Cardiac muscle cell (in vitro differentiated cells and primary cell): Measurements from ENCODE around the gene MAP1LC3B. TPM values are rescaled to one million over a fixed set of nuclear protein-coding genes. Genes with fewer than 3 reads are reported as not detected.
A peak's percentile ranks its signal among the peaks of the same experiment; 100 is the strongest.
"Not testable (repeated sequence)": the region's sequence is repeated elsewhere in the genome, so short reads cannot be mapped to it uniquely, and the experiment has no call there.

Experiments
- DNase-seq, 2 donors: peaks; one replicate each; pipeline versions ENCODE4 v3.0.0 to v3.0.0-alpha.2; 2010 to 2017; ENCODE audit warnings: low read depth in 1 of 2, low spot score in 1 of 2
- H3K27ac ChIP-seq: fragments of 200-600 bp; sonication (generic); 2 replicates; pipeline ENCODE4 v1.5.1; 2016
- H3K27me3 ChIP-seq: fragments of 200-600 bp; sonication (generic); 2 replicates; pipeline ENCODE4 v1.6.0; 2016; ENCODE audit warnings: control low read depth
- H3K36me3 ChIP-seq: fragments of 200-600 bp; sonication (generic); 2 replicates; pipeline ENCODE4 v1.5.1; 2016; ENCODE audit warnings: control low read depth
- H3K4me1 ChIP-seq: fragments of 200-600 bp; sonication (generic); 2 replicates; pipeline ENCODE4 v1.8.1; 2017; ENCODE audit warnings: low read depth, mild to moderate bottlenecking, mixed run types
- H3K4me3 ChIP-seq: fragments of 200-600 bp; sonication (generic); 2 replicates; pipeline ENCODE4 v1.5.1; 2016; ENCODE audit warnings: mild to moderate bottlenecking
- H3K9me3 ChIP-seq: fragments of 200-600 bp; sonication (generic); 2 replicates; pipeline ENCODE4 v1.5.1; 2017; ENCODE audit warnings: low read depth, mild to moderate bottlenecking, control low read depth
- CTCF ChIP-seq: IDR thresholded peaks from 2 replicates; pipeline ENCODE4 v1.5.1; 2012; ENCODE audit warnings: low read depth, mild to moderate bottlenecking, low read length
- polyA plus RNA-seq: library from polyadenylated mRNA; unstranded; fragments of >200 nt; fragmentation: Nextera tagmentation; extraction: Ambion mirVana; gene quantifications from 2 replicates; pipeline ENCODE4 v1.2.1, GENCODE V29; 2016
- total RNA-seq: library from RNA; depleted of rRNA; stranded (reverse); fragments of >200 nt; gene quantifications from 2 replicates; pipeline ENCODE4 v1.2.3, GENCODE V29; 2016

Gene MAP1LC3B
- total and polyA plus RNA-seq, 2 experiments from 2014 or later, result 37.7 to 164 TPM

GRCh38 chr16:87387942-87388817 lies 4.0 kb upstream of the MAP1LC3B start:
- no peak for TF ChIP-seq CTCF
- H3K4me3 ChIP-seq, result peak overlapping the region; percentile 7
- no peaks in the 10 kb centered on the region for H3K27me3 ChIP-seq
- peak overlapping the region; percentile 96 for H3K27ac ChIP-seq
- no peaks in the 10 kb centered on the region for H3K9me3 ChIP-seq
- H3K4me1 ChIP-seq, result peaks cover 9% of the 10 kb centered on the region
- H3K36me3 ChIP-seq, result no peaks in the 10 kb centered on the region
- peak; percentile 97 to 99 for DNase-seq

- no peak for TF ChIP-seq CTCF
- H3K27ac ChIP-seq, result peak overlapping the region; percentile 96
- no peaks in the 10 kb centered on the region for H3K9me3 ChIP-seq
- H3K4me3 ChIP-seq, result peak overlapping the region; percentile 7
- no peak for DNase-seq
- peaks cover 15% of the 10 kb centered on the region for H3K4me1 ChIP-seq
- no peaks in the 10 kb centered on the region for H3K36me3 ChIP-seq
- H3K27me3 ChIP-seq, result no peaks in the 10 kb centered on the region
These were observed 3.4 kb upstream of the MAP1LC3B start for GRCh38 chr16:87388818-87389134.

DNA sequence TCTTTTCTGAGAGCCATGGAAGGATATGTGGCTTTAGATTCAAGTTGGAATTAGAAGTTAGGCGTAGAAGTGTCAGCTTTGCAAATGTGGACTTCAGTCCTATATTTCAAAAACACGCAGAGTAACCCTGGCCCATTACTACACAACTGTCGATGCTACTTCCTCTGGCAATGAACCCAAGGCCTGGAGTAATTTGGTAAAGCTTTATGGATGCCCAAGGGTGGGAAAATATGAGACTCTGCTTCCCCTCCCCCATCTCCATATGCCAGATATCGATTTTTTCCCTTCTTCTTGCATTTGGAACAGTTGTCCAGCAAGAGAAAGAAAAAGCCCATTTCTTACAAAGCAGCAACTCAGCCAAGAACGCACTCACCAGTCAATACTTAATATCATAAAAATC lies 2.9 kb upstream of the MAP1LC3B start:
- Histone ChIP-seq H3K27ac (peak overlapping the region; percentile 96), H3K4me1 (peaks cover 20% of the 10 kb centered on the region), H3K27me3 (no peaks in the 10 kb centered on the region), H3K36me3 (no peaks in the 10 kb centered on the region), H3K9me3 (no peaks in the 10 kb centered on the region), H3K4me3 (no peak overlapping the region)
- DNase-seq, result no peak
- TF ChIP-seq CTCF, result no peak

DNA sequence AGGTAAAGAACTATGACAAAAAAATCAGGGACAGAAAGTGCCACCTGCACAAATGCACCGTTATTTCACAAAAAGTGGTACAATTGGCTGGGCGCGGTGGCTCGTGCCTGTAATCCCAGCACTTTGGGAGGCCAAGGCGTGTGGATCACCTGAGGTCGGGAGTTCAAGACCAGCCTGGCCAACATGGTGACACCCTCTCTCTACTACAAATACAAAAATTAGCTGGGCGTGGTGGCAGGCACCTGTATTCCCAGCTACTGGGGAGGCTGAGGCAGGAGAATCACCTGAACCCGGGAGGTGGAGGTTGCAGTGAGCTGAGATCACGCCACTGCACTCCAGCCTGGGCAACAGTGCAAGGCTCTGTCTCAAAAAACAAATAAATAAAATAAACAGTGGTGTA lies 2.2 kb upstream of the MAP1LC3B start:
- peaks cover 26% of the 10 kb centered on the region for H3K4me1 ChIP-seq
- H3K36me3 ChIP-seq, H3K9me3 ChIP-seq, DNase-seq, H3K27me3 ChIP-seq, H3K4me3 ChIP-seq, H3K27ac ChIP-seq: not testable (repeated sequence)

- Histone ChIP-seq H3K4me3 (no peak overlapping the region), H3K4me1 (peaks cover 31% of the 10 kb centered on the region), H3K27ac (peak overlapping the region; percentile 95), H3K36me3 (no peaks in the 10 kb centered on the region), H3K9me3 (no peaks in the 10 kb centered on the region), H3K27me3 (no peaks in the 10 kb centered on the region)
- no peak for TF ChIP-seq CTCF
- no peak for DNase-seq
These were observed 1.4 kb upstream of the MAP1LC3B start for GRCh38 chr16:87390641-87391323.

DNA sequence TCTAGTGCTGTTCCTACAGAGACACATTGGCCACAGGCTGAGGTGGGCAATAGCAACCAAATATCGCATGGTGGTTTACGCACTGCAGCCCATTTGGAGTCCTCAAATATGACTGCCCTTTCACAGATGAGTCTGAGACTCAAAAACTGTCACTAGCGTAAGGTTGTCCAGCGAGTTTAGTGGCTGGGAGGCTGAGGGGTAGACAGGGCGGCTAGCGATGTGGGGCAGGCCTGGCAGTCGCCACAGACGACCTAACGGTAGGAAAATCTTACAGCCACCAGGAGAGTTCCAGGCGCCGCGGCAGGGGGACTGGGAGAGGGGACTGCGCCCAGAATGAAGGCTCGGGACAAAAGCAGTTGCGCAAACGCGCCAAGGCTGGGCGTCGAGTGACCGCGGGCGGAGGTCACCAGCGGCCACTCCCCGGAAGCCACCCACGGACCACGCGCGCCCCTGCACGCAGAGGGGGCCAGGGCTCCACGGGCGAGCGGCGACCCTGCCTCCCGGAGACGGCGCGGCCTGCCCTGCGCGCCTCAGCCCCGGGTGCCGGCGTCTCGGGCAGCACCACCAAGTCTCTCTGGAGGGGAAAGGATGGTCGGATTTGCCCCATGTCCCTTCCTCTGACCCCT lies 699 bp upstream of the MAP1LC3B start:
- H3K27ac ChIP-seq, result peak overlapping the region; percentile 95
- peak in 1 of 2 donors; percentile 56 for DNase-seq
- peak overlapping the region; percentile 47 for H3K4me3 ChIP-seq
- peaks cover 31% of the 10 kb centered on the region for H3K4me1 ChIP-seq
- TF ChIP-seq CTCF, result no peak
- no peaks in the 10 kb centered on the region for H3K9me3 ChIP-seq
- no peaks in the 10 kb centered on the region for H3K36me3 ChIP-seq
- no peaks in the 10 kb centered on the region for H3K27me3 ChIP-seq
